Astrocyte (in vitro differentiated cells and primary cell): ENCODE results near the gene ADCK1.

ENCODE experiments used
- EZH2 ChIP-seq: IDR thresholded peaks from 2 replicates; pipeline ENCODE4 v1.6.1; 2012; ENCODE audit warnings: mild to moderate bottlenecking, low read length, inconsistent platforms; ENCODE audit not compliant: insufficient read depth
- TF ChIP-seq, protein P1 (sequence below): IDR thresholded peaks from 2 replicates; pipeline ENCODE4 v1.5.1; 2011; ENCODE audit warnings: low read depth, mild to moderate bottlenecking, inconsistent platforms, low read length, moderate library complexity; ENCODE audit not compliant: insufficient read depth

DNA sequence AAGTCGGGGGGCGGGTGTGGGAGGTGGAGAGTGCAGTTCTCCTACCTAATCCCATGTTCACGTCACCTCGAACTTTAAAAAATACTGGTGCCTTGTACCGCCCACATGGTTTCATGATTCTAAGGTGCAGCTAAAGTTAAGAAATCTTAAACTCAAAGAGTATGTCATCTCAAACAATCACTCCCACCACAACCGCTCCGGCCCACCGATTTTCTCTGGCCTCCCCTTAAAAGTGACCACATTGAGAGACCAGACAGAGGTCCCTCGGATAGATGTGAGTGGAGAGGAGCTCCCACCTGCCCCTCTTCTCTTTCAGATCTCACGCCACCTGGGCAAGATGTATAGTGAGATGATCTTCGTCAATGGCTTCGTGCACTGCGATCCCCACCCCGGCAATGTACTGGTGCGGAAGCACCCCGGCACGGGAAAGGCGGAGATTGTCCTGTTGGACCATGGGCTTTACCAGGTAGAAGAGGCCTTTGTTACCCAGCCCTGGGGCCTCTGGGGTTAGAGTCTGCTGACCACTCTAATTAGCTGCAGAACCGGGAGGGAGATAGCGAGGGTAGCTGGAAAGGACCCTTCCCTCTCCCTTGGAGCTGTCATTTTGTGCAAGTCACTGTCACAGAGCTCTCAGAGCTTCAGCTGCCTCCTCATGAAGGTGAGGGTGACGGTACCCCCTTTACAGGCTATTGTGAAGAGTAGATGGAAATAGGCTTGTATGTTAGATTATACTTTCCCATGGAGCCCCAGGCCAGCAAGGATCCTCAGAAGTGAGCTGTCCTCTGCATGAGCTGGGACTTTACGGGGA lies 124.4 kb downstream of the ADCK1 start:
- TF ChIP-seq, protein P1, sequence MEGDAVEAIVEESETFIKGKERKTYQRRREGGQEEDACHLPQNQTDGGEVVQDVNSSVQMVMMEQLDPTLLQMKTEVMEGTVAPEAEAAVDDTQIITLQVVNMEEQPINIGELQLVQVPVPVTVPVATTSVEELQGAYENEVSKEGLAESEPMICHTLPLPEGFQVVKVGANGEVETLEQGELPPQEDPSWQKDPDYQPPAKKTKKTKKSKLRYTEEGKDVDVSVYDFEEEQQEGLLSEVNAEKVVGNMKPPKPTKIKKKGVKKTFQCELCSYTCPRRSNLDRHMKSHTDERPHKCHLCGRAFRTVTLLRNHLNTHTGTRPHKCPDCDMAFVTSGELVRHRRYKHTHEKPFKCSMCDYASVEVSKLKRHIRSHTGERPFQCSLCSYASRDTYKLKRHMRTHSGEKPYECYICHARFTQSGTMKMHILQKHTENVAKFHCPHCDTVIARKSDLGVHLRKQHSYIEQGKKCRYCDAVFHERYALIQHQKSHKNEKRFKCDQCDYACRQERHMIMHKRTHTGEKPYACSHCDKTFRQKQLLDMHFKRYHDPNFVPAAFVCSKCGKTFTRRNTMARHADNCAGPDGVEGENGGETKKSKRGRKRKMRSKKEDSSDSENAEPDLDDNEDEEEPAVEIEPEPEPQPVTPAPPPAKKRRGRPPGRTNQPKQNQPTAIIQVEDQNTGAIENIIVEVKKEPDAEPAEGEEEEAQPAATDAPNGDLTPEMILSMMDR = no peak
- TF ChIP-seq EZH2 = no peak
